Measurements from ENCODE around the gene DMD. TPM values are rescaled to one million over a fixed set of nuclear protein-coding genes. Genes with fewer than 3 reads are reported as not detected.
"Not testable (repeated sequence)": the region's sequence is repeated elsewhere in the genome, so short reads cannot be mapped to it uniquely, and the experiment has no call there.

Gene DMD
- total RNA-seq, 1 donor, result 2.4 TPM

GRCh38 chrX:32599156-32599555 lies 612.2 kb downstream of the DMD start:
- Histone ChIP-seq H3K9me3 (ENCODE audit: low read depth, low read length) (no peaks in the 10 kb centered on the region), H3K4me1 (ENCODE audit: insufficient read depth, low read length) (no peaks in the 10 kb centered on the region), H3K4me3 (ENCODE audit: low read length) (no peak overlapping the region), H3K27me3 (ENCODE audit: insufficient read depth, low read length) (no peaks in the 10 kb centered on the region)

GRCh38 chrX:32598707-32599106 lies 612.6 kb downstream of the DMD start:
- Histone ChIP-seq H3K4me1 (ENCODE audit: insufficient read depth, low read length) (no peaks in the 10 kb centered on the region), H3K27me3 (ENCODE audit: insufficient read depth, low read length) (no peaks in the 10 kb centered on the region), H3K9me3 (ENCODE audit: low read depth, low read length) (no peaks in the 10 kb centered on the region), H3K4me3 (ENCODE audit: low read length) (no peak overlapping the region)

- H3K9me3 ChIP-seq (ENCODE audit: low read depth, low read length), result no peaks in the 10 kb centered on the region
- no peak overlapping the region for H3K4me3 ChIP-seq (ENCODE audit: low read length)
- H3K4me1 ChIP-seq (ENCODE audit: insufficient read depth, low read length), result no peaks in the 10 kb centered on the region
- H3K27me3 ChIP-seq (ENCODE audit: insufficient read depth, low read length), result no peaks in the 10 kb centered on the region
These were observed 613.6 kb downstream of the DMD start for GRCh38 chrX:32597777-32598176.

- Histone ChIP-seq H3K27me3 (ENCODE audit: insufficient read depth, low read length) (no peaks in the 10 kb centered on the region), H3K9me3 (ENCODE audit: low read depth, low read length) (no peaks in the 10 kb centered on the region), H3K4me1 (ENCODE audit: insufficient read depth, low read length) (no peaks in the 10 kb centered on the region), H3K4me3 (ENCODE audit: low read length) (no peak overlapping the region)
These were observed 618.6 kb downstream of the DMD start for GRCh38 chrX:32592786-32593185.

GRCh38 chrX:32591589-32591988 lies 619.8 kb downstream of the DMD start:
- H3K4me3 ChIP-seq (ENCODE audit: low read length), result no peak overlapping the region
- no peaks in the 10 kb centered on the region for H3K4me1 ChIP-seq (ENCODE audit: insufficient read depth, low read length)
- no peaks in the 10 kb centered on the region for H3K27me3 ChIP-seq (ENCODE audit: insufficient read depth, low read length)
- H3K9me3 ChIP-seq (ENCODE audit: low read depth, low read length), result no peaks in the 10 kb centered on the region

- no peaks in the 10 kb centered on the region for H3K27me3 ChIP-seq (ENCODE audit: insufficient read depth, low read length)
These were observed 628.6 kb downstream of the DMD start for GRCh38 chrX:32582729-32583128.

GRCh38 chrX:32576885-32577284 lies 634.5 kb downstream of the DMD start:
- Histone ChIP-seq H3K4me3 (ENCODE audit: low read length) (no peak overlapping the region), H3K4me1 (ENCODE audit: insufficient read depth, low read length) (no peaks in the 10 kb centered on the region), H3K27me3 (ENCODE audit: insufficient read depth, low read length) (no peaks in the 10 kb centered on the region), H3K9me3 (ENCODE audit: low read depth, low read length) (no peaks in the 10 kb centered on the region)

More at GRCh38 chrX:32582729-32583128, 628.6 kb downstream of the DMD start:
- Histone ChIP-seq H3K4me3 (ENCODE audit: low read length) (no peak overlapping the region), H3K4me1 (ENCODE audit: insufficient read depth, low read length) (no peaks in the 10 kb centered on the region), H3K9me3 (ENCODE audit: low read depth, low read length) (no peaks in the 10 kb centered on the region)

- Histone ChIP-seq H3K4me3 (ENCODE audit: low read length) (no peak overlapping the region), H3K4me1 (ENCODE audit: insufficient read depth, low read length) (no peaks in the 10 kb centered on the region), H3K9me3 (ENCODE audit: low read depth, low read length) (no peaks in the 10 kb centered on the region), H3K27me3 (ENCODE audit: insufficient read depth, low read length) (no peaks in the 10 kb centered on the region)
These were observed 638.7 kb downstream of the DMD start for GRCh38 chrX:32572644-32573043.

- Histone ChIP-seq H3K4me1 (ENCODE audit: insufficient read depth, low read length) (no peaks in the 10 kb centered on the region), H3K4me3 (ENCODE audit: low read length) (no peak overlapping the region), H3K27me3 (ENCODE audit: insufficient read depth, low read length) (no peaks in the 10 kb centered on the region), H3K9me3 (ENCODE audit: low read depth, low read length) (no peaks in the 10 kb centered on the region)
These were observed 639.8 kb downstream of the DMD start for GRCh38 chrX:32571579-32571978.

GRCh38 chrX:32562261-32562660 lies 649.1 kb downstream of the DMD start:
- no peaks in the 10 kb centered on the region for H3K27me3 ChIP-seq (ENCODE audit: insufficient read depth, low read length)
- no peaks in the 10 kb centered on the region for H3K4me1 ChIP-seq (ENCODE audit: insufficient read depth, low read length)
- no peaks in the 10 kb centered on the region for H3K9me3 ChIP-seq (ENCODE audit: low read depth, low read length)
- H3K4me3 ChIP-seq (ENCODE audit: low read length), result no peak overlapping the region

GRCh38 chrX:32545101-32545500 lies 666.2 kb downstream of the DMD start:
- Histone ChIP-seq H3K27me3 (ENCODE audit: insufficient read depth, low read length) (no peaks in the 10 kb centered on the region), H3K9me3 (ENCODE audit: low read depth, low read length) (no peaks in the 10 kb centered on the region), H3K4me1 (ENCODE audit: insufficient read depth, low read length) (no peaks in the 10 kb centered on the region), H3K4me3 (ENCODE audit: low read length) (no peak overlapping the region)

GRCh38 chrX:32538554-32538953 lies 672.8 kb downstream of the DMD start:
- no peaks in the 10 kb centered on the region for H3K4me1 ChIP-seq (ENCODE audit: insufficient read depth, low read length)
- H3K27me3 ChIP-seq (ENCODE audit: insufficient read depth, low read length), result no peaks in the 10 kb centered on the region
- no peak overlapping the region for H3K4me3 ChIP-seq (ENCODE audit: low read length)
- no peaks in the 10 kb centered on the region for H3K9me3 ChIP-seq (ENCODE audit: low read depth, low read length)

- H3K9me3 ChIP-seq (ENCODE audit: low read depth, low read length), result no peaks in the 10 kb centered on the region
- no peaks in the 10 kb centered on the region for H3K4me1 ChIP-seq (ENCODE audit: insufficient read depth, low read length)
- H3K27me3 ChIP-seq (ENCODE audit: insufficient read depth, low read length), result no peaks in the 10 kb centered on the region
- no peak overlapping the region for H3K4me3 ChIP-seq (ENCODE audit: low read length)
These were observed 677.5 kb downstream of the DMD start for GRCh38 chrX:32533848-32534247.

GRCh38 chrX:32532262-32532661 lies 679.1 kb downstream of the DMD start:
- Histone ChIP-seq H3K27me3 (ENCODE audit: insufficient read depth, low read length) (no peaks in the 10 kb centered on the region), H3K9me3 (ENCODE audit: low read depth, low read length) (no peaks in the 10 kb centered on the region), H3K4me3 (ENCODE audit: low read length) (no peak overlapping the region), H3K4me1 (ENCODE audit: insufficient read depth, low read length) (no peaks in the 10 kb centered on the region)

- Histone ChIP-seq H3K9me3 (ENCODE audit: low read depth, low read length) (no peaks in the 10 kb centered on the region), H3K4me1 (ENCODE audit: insufficient read depth, low read length) (no peaks in the 10 kb centered on the region), H3K4me3 (ENCODE audit: low read length) (no peak overlapping the region), H3K27me3 (ENCODE audit: insufficient read depth, low read length) (no peaks in the 10 kb centered on the region)
These were observed 680.4 kb downstream of the DMD start for GRCh38 chrX:32530802-32531403.

GRCh38 chrX:32528451-32528850 lies 682.9 kb downstream of the DMD start:
- not testable (repeated sequence) for H3K27me3 ChIP-seq (ENCODE audit: insufficient read depth, low read length); H3K4me3 ChIP-seq (ENCODE audit: low read length); H3K4me1 ChIP-seq (ENCODE audit: insufficient read depth, low read length); H3K9me3 ChIP-seq (ENCODE audit: low read depth, low read length)

Measured in mononuclear cell (primary cell).